B cell (primary cell): ENCODE results near the gene ATP6V1B1.

Experiments
- EZH2 ChIP-seq: IDR thresholded peaks from 2 replicates; pipeline ENCODE4 v1.6.1; 2012; ENCODE audit warnings: borderline replicate concordance, low read depth, mild to moderate bottlenecking, moderate library complexity, low read length; ENCODE audit not compliant: insufficient read depth, poor library complexity, severe bottlenecking
- TF ChIP-seq, protein P1 (sequence below): fragments of 200-600 bp; IDR thresholded peaks from one replicate; pipeline ENCODE4 v1.8.0; 2022; ENCODE audit warnings: antibody characterized with exemption, mild to moderate bottlenecking

DNA sequence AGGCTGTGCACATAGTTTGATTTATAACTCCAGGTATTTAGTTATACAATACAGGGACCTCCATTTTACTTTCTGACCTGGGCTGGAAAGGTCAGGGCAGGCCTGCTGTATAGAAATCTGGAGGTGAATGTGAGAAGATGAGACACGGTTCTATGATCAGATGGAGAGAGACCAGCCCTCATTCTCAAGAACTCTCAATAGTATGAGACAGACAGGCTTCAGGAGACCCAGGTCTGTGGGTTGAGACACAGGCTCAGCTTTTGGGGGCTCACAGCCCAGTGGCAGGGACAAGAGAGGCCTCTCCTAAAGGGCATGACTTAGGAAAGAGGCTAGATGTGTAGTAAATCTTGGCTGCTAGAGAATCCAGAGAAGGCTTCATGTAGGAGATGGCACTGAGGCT lies 719 bp upstream of the ATP6V1B1 start:
- TF ChIP-seq, protein P1, sequence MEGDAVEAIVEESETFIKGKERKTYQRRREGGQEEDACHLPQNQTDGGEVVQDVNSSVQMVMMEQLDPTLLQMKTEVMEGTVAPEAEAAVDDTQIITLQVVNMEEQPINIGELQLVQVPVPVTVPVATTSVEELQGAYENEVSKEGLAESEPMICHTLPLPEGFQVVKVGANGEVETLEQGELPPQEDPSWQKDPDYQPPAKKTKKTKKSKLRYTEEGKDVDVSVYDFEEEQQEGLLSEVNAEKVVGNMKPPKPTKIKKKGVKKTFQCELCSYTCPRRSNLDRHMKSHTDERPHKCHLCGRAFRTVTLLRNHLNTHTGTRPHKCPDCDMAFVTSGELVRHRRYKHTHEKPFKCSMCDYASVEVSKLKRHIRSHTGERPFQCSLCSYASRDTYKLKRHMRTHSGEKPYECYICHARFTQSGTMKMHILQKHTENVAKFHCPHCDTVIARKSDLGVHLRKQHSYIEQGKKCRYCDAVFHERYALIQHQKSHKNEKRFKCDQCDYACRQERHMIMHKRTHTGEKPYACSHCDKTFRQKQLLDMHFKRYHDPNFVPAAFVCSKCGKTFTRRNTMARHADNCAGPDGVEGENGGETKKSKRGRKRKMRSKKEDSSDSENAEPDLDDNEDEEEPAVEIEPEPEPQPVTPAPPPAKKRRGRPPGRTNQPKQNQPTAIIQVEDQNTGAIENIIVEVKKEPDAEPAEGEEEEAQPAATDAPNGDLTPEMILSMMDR: no peak
- no peak for TF ChIP-seq EZH2
